Glomerular visceral epithelial cell (primary cell): ENCODE results near the gene ERAL1.
"Not testable (repeated sequence)": the region's sequence is repeated elsewhere in the genome, so short reads cannot be mapped to it uniquely, and the experiment has no call there.

ENCODE experiments used
- DNase-seq: peaks from one replicate; pipeline ENCODE4 v3.0.0-alpha.2; 2016; ENCODE audit errors: extremely low spot score

ERAL1 gene

GRCh38 chr17:28854457-28855335, at the start of gene ERAL1:
ERAL1 (plus strand) TSS chr17:28855016; CDS start chr17:28855035, 19 bp downstream.
- peak; percentile 83 for DNase-seq

DNA sequence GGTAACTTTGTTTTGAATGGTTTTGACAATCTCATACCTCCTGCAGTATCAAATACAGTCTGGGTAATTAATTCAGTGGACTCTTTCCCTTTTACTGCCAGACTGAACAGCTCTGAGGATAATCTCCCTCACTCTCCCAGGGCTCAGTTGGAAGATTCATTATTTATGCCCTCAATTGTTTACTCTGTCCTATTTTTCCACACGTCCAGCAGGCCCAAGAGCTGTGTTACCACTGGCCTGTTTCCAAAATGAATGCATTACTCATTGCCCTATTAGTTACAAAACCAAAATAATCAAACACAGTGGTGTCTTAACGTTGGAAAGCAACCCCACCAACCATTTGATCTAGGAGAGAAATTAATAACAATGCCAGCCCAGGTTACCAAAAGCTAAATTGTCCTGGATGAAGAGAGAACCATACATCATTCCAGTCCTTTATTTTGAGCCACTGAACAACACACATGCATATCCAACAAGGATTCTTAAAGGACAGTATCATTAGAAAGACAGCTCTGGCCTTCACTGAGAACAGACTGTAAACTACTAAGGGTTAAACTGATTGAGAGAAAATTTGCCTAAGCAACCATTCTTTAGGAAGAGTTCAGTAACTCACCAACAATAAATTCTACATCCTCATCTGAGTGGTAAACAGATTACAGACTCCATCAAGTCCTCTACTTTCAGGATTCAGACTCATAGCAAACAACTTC, 46.7 kb upstream of the ERAL1 start:
- DNase-seq = peak; percentile 65

DNA sequence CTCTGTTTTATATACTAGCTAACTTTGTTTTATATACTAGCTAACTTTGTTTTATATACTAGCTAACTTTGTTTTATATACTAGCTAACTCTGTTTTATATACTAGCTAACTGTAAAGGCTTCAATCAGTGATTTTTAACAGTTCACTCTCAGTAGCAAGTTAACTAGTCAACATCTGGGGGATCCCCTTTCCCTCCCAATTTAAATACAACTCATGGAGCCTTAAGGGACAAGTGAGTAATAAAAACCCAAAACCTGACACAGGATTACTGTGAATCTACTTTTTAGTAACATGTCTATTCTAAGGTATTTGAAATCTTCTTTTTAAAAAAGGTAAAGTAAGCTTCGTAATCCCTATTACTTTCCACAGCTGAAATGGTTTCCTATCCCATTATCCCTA, 44.4 kb upstream of the ERAL1 start:
- no peak for DNase-seq

DNA sequence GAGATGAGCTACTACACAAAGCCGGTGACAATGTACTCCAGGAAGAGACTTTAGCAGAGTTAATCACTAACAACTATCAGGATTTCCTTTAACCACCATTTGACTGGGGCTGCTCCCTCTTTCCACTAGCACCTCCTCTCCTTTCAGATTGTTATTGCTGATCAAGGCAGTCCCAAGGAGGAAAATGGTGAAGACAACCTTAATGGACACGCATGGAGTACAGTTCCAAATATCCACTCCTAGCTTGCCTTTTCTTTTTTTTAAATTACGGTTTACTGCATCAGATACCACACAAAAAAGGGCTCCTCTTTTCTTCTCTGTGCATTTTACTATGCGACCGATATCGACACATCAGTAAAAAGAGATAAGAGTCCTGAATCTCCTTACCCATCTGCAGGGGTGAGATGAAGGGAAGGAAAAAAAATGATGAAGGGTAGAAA, 43.1 kb upstream of the ERAL1 start:
- DNase-seq = peak; percentile 71

GRCh38 chr17:28812091-28812747, 42.6 kb upstream of the ERAL1 start:
- peak; percentile 97 for DNase-seq

GRCh38 chr17:28812748-28813377, 42.0 kb upstream of the ERAL1 start:
- peak; percentile 55 for DNase-seq

DNA sequence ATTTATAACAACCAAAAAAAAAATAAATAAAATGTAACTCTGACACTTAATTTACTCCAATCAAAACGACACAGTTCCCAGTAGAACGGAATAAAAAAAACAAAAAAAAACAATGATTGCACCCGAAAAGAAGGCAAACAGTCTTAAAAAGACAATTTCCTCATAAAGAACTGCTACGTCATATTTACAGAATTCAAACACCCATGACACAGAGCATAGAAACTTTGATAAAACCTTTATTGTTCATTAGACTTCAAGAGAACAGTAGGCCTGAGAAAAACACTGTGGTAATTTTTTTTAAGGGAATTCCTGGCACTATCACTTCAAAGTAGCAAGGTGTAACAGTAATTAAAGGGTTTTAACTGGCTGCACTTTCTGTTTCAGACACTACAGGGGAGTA, 38.3 kb upstream of the ERAL1 start:
- no peak for DNase-seq

GRCh38 chr17:28818819-28819221, 36.0 kb upstream of the ERAL1 start:
- no peak for DNase-seq

DNA sequence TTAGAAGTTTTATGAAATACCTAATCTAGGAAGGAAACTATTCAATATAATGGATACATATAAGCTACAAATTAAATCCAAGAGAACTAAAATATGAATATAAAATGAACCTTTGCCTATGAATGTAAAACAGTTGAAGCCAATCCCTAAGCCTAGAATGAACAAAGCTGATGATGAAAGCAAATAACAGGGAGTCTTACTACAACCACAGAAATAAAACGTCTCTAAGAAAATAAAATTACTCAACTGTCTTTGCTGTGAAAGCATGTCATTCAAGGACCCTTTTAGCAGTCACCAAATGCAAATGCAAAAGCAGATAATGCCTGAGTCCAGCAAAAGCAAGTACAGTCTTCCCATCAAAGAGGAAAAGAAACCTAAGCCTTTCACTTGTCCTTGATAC, 35.2 kb upstream of the ERAL1 start:
- DNase-seq = no peak

GRCh38 chr17:28827672-28828071, 27.1 kb upstream of the ERAL1 start:
- no peak for DNase-seq

DNA sequence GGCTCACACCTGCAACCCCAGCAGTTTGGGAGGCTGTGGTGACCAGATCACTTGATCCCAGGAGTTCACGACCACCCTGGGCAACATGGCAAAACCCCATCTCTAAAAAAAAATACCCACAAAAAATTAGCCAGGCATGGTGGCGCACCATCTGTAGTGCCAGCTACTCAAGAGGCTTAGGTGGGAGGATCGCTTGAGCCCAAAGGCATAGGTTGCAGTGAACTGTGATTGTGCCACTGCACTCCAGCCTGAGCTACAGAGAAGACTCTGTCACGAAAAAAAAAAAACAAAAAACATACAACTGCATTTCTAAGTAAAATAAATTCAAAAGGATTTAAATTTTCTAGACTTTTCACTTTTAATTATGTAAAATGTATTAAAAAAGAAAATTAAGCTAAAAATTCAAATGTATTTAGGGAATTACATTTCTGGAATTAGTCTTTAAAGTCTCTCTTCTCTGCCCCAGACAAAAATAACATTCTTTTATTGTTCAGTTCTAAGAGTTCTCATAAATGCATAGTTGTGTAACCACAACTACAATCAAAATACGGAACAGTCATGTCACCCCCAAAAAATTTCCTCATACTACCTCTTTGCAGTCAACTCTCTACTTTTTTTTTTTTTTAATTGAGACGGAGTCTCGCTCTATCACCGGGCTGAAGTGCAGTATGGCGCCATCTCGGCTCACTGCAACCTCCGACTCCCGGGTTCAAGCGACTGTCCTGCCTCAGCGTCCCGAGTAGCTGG, 26.3 kb upstream of the ERAL1 start:
- DNase-seq = no peak

DNA sequence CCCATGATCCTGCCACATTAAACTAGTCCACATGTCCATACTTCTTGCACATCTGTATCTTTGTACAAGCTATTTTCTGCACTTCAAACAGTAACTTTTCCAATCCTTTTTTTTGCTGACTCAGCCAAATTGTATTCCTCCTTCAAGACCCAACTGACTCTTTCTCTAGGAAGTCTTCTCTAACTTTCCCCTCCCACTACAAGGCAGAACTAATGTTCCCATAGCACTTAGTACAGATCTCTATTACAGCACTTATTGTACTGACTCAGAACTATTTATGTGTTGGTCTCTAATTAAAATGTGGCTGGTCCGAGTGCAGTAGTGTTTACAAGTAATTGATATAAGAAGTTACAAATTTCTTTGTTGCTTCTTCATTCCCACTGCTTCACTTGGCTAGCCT, 20.4 kb upstream of the ERAL1 start:
- no peak for DNase-seq

- not testable (repeated sequence) for DNase-seq
Observed at GRCh38 chr17:28836541-28836940, 18.3 kb upstream of the ERAL1 start.

DNA sequence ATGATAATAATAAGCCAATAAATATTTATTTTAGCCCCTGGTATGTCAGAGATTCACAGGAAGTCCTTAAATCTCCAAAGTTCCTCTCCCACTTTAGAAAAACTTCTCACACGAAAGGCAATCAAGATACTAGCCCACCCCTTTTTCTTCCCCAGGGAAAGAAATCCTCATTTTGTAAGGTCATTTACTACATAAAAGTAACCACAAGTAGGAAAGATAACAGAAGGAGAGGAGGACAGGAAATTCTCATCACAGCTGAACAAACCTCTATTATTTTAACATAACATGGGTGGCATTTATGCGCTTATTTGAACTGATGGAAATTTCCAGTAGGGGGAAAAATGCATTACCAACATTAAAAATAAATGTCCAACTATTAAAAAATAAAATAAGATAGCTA, 15.6 kb upstream of the ERAL1 start:
- no peak for DNase-seq

- no peak for DNase-seq
Observed at GRCh38 chr17:28841901-28842281, 12.9 kb upstream of the ERAL1 start.

GRCh38 chr17:28842282-28843012, 12.4 kb upstream of the ERAL1 start, which contains the start of gene FAM222B:
FAM222B (minus strand) TSS chr17:28842790; CDS start chr17:28766667, 76,123 bp downstream.
- DNase-seq = peak; percentile 89

- DNase-seq = no peak
Observed at GRCh38 chr17:28843816-28844148, 11.0 kb upstream of the ERAL1 start.

GRCh38 chr17:28846231-28846630, 8.6 kb upstream of the ERAL1 start:
- no peak for DNase-seq

GRCh38 chr17:28846699-28847098, 8.1 kb upstream of the ERAL1 start:
- not testable (repeated sequence) for DNase-seq

DNA sequence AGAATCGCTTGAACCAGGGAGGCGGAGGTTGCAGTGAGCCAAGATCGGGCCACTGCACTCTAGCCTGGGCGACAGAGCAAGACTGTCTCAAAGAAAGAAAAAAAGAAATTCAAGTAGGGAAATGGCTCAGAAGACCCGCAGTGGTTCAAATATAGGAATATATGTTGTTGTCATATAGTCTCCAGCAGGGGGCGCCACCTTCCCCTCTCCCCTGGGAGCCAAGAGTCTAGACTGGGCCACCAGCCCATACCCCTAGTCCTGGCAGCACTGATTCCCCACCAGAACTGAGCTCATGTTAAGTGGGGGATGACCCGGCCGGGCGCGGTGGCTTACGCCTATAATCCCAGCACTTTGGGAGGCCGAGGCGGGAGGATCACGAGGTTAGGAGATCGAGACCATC, 6.1 kb upstream of the ERAL1 start:
- DNase-seq = not testable (repeated sequence)

GRCh38 chr17:28849281-28849680, 5.5 kb upstream of the ERAL1 start:
- no peak for DNase-seq
